ENCODE results near the gene ADAMTS8. TPM values are rescaled to one million over a fixed set of nuclear protein-coding genes. Genes with fewer than 3 reads are reported as not detected.

The ADAMTS8 gene
- total RNA-seq, 2 experiments from 2014 or later, result not detected

GRCh38 chr11:130425156-130425555, 3.3 kb downstream of the ADAMTS8 start:
- Mint-ChIP-seq H3K27me3 (peaks cover 40% of the 10 kb centered on the region), H3K4me3 (no peak overlapping the region), H3K27ac (no peak overlapping the region), H3K36me3 (ENCODE audit: low read depth) (no peaks in the 10 kb centered on the region), H3K9me3 (no peaks in the 10 kb centered on the region), H3K4me1 (ENCODE audit: low read depth) (peaks cover 7% of the 10 kb centered on the region)
- TF ChIP-seq CTCF (IDR thresholded peaks at IDR 0.05), result no peak
- ChIA-PET CTCF (interaction anchor here (1.1 to 3.0 kb wide), 2 partner anchors 10 to 437 kb away, joined by 4 to 18 read pairs; no protein-coding TSS in a partner anchor), POLR2A (no interaction called here)
- ATAC-seq (no peak), DNase-seq (no peak)
- intact Hi-C loops (cut with micrococcal nuclease), result no loop called here

- H3K4me1 Mint-ChIP-seq (ENCODE audit: low read depth), result peaks cover 7% of the 10 kb centered on the region
- ChIA-PET CTCF (interaction anchor here (1.1 to 3.0 kb wide), 3 partner anchors 10 to 438 kb away, joined by 4 to 18 read pairs (median 5); no protein-coding TSS in a partner anchor), POLR2A (no interaction called here)
- no peak for ATAC-seq
- no peak overlapping the region for H3K27ac Mint-ChIP-seq
- H3K4me3 Mint-ChIP-seq, result no peak overlapping the region
- intact Hi-C loops (cut with micrococcal nuclease), result no loop called here
- H3K36me3 Mint-ChIP-seq (ENCODE audit: low read depth), result no peaks in the 10 kb centered on the region
- no peaks in the 10 kb centered on the region for H3K9me3 Mint-ChIP-seq
- DNase-seq, result no peak
- TF ChIP-seq CTCF (IDR thresholded peaks at IDR 0.05), result no peak
- peaks cover 35% of the 10 kb centered on the region for H3K27me3 Mint-ChIP-seq
Observed at GRCh38 chr11:130424613-130425140, 3.7 kb downstream of the ADAMTS8 start.

GRCh38 chr11:130423541-130424142, 4.8 kb downstream of the ADAMTS8 start:
- DNase-seq, result no peak
- H3K4me3 Mint-ChIP-seq, result no peak overlapping the region
- no peaks in the 10 kb centered on the region for H3K36me3 Mint-ChIP-seq (ENCODE audit: low read depth)
- POLR2A ChIA-PET, result no interaction called here
- peaks cover 4% of the 10 kb centered on the region for H3K4me1 Mint-ChIP-seq (ENCODE audit: low read depth)
- peaks cover 25% of the 10 kb centered on the region for H3K27me3 Mint-ChIP-seq
- CTCF ChIA-PET, result interaction anchor here (0.7 to 1.4 kb wide), 2 partner anchors 11 to 211 kb away, joined by 3 to 5 read pairs; no protein-coding TSS in a partner anchor
- intact Hi-C loops (cut with micrococcal nuclease), result no loop called here
- H3K27ac Mint-ChIP-seq, result no peak overlapping the region
- H3K9me3 Mint-ChIP-seq, result no peaks in the 10 kb centered on the region
- ATAC-seq, result no peak
- TF ChIP-seq CTCF (IDR thresholded peaks at IDR 0.05), result no peak

- intact Hi-C loops (cut with micrococcal nuclease), result no loop called here
- ATAC-seq, result no peak
- CTCF ChIA-PET, result no interaction called here
- no peak for TF ChIP-seq CTCF (IDR thresholded peaks at IDR 0.05)
- H3K27me3 Mint-ChIP-seq, result peaks cover 21% of the 10 kb centered on the region
- no peak overlapping the region for H3K4me3 Mint-ChIP-seq
- H3K36me3 Mint-ChIP-seq (ENCODE audit: low read depth), result no peaks in the 10 kb centered on the region
- no peak overlapping the region for H3K27ac Mint-ChIP-seq
- DNase-seq, result no peak
- POLR2A ChIA-PET, result no interaction called here
- peaks cover 2% of the 10 kb centered on the region for H3K4me1 Mint-ChIP-seq (ENCODE audit: low read depth)
- H3K9me3 Mint-ChIP-seq, result no peaks in the 10 kb centered on the region
Observed at GRCh38 chr11:130422251-130422995, 6.0 kb downstream of the ADAMTS8 start.

GRCh38 chr11:130421697-130422096, 6.7 kb downstream of the ADAMTS8 start:
- Mint-ChIP-seq H3K4me3 (no peak overlapping the region), H3K36me3 (ENCODE audit: low read depth) (no peaks in the 10 kb centered on the region), H3K9me3 (no peaks in the 10 kb centered on the region), H3K27ac (no peak overlapping the region), H3K27me3 (peaks cover 14% of the 10 kb centered on the region), H3K4me1 (ENCODE audit: low read depth) (no peaks in the 10 kb centered on the region)
- DNase-seq, result no peak
- no peak for TF ChIP-seq CTCF (IDR thresholded peaks at IDR 0.05)
- ChIA-PET POLR2A (no interaction called here), CTCF (interaction anchor here (1.2 kb wide), 1 partner anchor 10 kb away, joined by 4 read pairs; no protein-coding TSS in a partner anchor)
- intact Hi-C loops (cut with micrococcal nuclease), result no loop called here
- ATAC-seq, result no peak

Measured in activated CD8-positive, alpha-beta T cell treated with anti-CD3 and anti-CD28 coated beads for 36 hours (primary cell).